Measurements from ENCODE around the gene USP51.
"Not testable (repeated sequence)": the region's sequence is repeated elsewhere in the genome, so short reads cannot be mapped to it uniquely, and the experiment has no call there.

DNA sequence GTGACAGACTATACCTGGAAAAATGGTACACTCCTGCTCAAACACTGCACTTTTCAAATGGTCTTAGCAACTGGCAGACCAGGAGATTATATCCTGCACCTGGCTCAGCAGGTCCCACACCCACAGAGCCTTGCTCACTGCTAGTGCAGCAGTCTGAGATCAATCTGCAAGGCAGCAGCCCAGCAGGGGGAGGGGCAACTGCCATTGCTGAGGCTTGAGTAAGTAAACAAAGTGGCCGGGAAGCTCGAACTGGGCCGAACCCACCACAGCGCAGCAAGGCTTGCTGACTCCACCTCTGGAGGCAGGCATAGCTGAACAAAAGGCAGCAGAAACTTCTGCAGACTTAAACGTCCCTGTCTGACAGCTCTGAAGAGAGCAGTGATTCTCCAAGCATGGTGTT lies 46.2 kb downstream of the USP51 start:
- TF ChIP-seq, protein P1, sequence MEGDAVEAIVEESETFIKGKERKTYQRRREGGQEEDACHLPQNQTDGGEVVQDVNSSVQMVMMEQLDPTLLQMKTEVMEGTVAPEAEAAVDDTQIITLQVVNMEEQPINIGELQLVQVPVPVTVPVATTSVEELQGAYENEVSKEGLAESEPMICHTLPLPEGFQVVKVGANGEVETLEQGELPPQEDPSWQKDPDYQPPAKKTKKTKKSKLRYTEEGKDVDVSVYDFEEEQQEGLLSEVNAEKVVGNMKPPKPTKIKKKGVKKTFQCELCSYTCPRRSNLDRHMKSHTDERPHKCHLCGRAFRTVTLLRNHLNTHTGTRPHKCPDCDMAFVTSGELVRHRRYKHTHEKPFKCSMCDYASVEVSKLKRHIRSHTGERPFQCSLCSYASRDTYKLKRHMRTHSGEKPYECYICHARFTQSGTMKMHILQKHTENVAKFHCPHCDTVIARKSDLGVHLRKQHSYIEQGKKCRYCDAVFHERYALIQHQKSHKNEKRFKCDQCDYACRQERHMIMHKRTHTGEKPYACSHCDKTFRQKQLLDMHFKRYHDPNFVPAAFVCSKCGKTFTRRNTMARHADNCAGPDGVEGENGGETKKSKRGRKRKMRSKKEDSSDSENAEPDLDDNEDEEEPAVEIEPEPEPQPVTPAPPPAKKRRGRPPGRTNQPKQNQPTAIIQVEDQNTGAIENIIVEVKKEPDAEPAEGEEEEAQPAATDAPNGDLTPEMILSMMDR (IDR thresholded peaks at IDR 0.05), result not testable (repeated sequence)
- not testable (repeated sequence) for TF ChIP-seq POLR2AphosphoS5, EP300, POLR2A (IDR thresholded peaks at IDR 0.05)
